Ecto neural progenitor cell (in vitro differentiated cells): Measurements from ENCODE around the gene PPIB.
"Not testable (repeated sequence)": the region's sequence is repeated elsewhere in the genome, so short reads cannot be mapped to it uniquely, and the experiment has no call there.

Experiments
- DNase-seq: peaks from one replicate; pipeline ENCODE4 v3.0.0-alpha.2; 2018; ENCODE audit warnings: low spot score

PPIB gene

GRCh38 chr15:64138331-64138941, 24.4 kb downstream of the PPIB start:
- DNase-seq: no peak

DNA sequence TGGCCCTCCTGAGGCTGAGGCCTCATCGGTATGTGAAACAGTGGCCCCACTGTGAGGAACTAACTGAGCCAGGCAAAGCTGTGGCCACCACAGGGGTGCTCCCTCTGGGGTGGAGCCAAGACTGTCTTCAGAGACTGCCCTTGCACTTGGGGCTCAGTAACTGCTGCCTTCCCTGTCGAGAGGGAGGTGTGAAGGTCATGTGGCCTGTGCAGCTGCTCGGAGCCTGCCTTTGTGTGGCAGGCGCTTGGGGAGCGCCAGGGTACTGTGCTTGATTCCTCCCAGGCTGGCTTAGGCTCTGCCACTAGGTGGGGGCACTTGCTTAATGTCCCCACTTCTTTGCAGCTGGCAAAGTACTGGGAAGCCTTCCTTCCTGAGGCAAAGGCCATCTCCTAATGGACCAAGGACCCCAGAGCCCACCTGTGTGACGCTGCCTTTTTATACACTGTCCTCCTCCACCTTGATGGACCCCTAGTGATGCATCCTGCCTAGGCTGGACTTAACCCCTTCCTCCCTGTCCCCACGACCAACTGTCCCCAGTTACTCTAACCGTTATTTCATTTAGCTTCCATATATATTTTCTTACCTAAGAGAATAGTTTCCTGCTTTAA, 25.5 kb downstream of the PPIB start:
- DNase-seq: no peak

DNA sequence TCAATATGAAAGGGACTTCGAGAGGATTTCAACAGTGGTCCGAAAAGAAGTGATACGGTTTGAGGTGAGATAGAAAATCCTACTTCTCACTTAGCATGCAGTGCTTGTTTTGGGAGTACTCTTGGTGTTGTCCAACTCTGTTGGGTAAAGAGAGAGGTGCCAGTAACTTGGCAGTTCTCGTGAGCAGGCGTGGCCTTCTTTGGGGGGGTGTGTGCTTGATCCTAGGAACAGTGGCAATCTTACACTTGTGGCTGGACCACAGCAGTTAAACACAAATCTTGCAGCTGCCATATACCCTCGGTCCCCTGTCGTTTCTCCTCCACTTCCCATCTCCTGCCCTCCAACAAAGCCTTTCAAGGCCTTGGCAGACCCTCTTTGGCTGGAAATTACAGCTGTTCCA, 26.5 kb downstream of the PPIB start:
- no peak for DNase-seq

DNA sequence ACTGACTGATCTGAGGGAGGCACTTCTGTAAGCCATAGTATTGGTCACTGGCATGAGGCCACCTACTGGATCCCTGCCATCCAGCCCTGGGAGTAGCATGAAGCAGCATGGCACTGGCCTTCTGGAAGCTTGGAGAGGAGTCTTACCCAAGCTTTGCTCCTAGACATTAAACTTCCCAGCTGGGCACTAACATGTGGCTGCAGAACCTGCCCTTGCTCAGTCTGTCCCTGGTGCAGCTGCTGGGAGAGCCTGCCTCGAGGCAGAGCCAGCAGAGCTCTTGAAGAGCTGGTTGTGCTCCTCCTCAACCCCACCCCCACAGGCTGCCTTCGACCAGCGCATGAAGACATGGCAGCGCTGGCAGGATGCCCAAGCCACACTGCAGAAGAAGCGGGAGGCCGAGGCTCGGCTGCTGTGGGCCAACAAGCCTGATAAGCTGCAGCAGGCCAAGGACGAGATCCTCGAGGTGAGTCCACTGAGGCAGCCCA, 28.4 kb downstream of the PPIB start:
- no peak for DNase-seq

GRCh38 chr15:64133623-64134344, 29.0 kb downstream of the PPIB start:
- DNase-seq: no peak

DNA sequence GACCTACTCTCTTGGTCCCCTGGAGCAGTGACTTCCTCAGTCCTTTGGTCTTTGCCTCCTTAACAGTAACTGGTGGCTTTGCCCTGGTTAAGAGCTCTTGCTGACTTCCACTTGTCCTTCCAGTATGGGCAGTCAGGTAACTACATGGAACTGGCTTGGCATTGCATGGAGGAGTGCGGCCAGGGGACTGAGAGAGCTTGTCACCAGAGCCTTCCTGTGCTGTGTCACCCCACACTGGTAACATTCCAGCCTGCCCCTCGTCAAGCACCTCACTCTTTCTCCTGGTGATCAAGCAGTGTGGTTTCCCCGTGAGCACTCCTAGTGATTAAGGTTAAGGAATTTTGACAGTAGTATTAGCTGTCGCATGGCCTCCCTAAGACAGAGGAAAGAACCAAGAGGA, 30.6 kb downstream of the PPIB start:
- DNase-seq: no peak

GRCh38 chr15:64131547-64131946, 31.3 kb downstream of the PPIB start:
- DNase-seq: no peak

- no peak for DNase-seq
Measured at GRCh38 chr15:64130159-64130558, 32.7 kb downstream of the PPIB start.

- no peak for DNase-seq
Measured at GRCh38 chr15:64127521-64128270, 35.1 kb downstream of the PPIB start.

DNA sequence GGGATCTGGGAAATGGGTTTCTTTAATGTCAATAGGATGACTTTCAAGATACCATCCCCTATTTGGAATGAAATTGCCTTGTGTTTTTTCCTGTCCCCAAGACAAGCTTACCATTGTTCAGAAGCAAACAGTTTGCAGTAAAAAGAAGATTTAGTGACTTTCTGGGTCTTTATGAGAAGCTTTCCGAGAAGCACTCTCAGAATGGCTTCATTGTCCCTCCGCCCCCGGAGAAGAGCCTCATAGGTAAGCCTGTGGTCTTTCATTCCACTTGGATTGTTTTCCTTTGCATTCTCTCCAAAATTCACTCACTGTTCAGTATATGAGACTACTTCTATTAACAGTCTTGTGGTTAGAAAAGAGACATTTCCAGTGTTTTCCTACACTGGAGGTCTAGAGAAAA, 36.8 kb downstream of the PPIB start:
- DNase-seq: no peak

GRCh38 chr15:64122936-64123351, 39.9 kb downstream of the PPIB start:
- DNase-seq: no peak

DNA sequence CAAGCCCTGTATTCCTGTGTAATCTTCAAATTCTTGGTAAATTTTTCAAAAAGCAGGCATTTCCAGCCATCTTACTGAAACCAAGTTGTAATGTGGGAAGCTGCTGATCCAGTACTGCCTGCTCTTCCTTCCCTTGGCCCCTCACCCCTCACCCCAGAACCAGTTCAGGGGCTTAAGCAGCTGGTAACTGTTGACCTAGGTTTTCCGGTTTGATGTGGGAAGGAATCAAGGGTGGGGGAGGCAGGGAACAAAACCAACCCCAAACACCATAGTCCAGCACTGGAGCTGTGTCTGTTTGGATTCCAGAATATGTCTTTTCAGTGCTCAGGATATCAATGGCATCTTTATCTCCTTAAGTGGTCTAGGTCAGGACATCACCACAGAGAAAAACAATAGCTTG, 40.4 kb downstream of the PPIB start:
- DNase-seq: no peak

DNA sequence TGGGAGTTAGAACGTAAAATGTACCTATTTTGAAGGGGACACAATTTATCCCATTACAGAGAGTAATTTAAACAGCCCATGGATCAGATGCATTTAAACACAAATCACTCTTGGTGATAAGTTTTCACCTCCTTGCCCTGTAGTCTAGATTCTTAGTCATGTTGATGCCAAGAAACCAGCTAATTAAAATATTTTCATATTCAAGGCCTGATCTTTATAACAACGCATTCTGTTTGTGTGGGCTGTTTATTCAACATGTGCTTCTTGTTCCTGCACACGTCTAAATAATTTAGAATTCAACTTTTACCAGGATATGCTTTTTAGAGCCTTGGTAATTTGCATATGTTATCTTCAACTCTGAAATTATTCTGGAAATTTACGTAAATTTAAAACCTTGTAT, 41.2 kb downstream of the PPIB start:
- no peak for DNase-seq

- not testable (repeated sequence) for DNase-seq
Measured at GRCh38 chr15:64120322-64120721, 42.5 kb downstream of the PPIB start.

GRCh38 chr15:64117759-64118487, 44.9 kb downstream of the PPIB start:
- DNase-seq: no peak

- DNase-seq: no peak
Measured at GRCh38 chr15:64112904-64113303, 49.9 kb downstream of the PPIB start.

GRCh38 chr15:64112073-64112772, 50.6 kb downstream of the PPIB start:
- no peak for DNase-seq

DNA sequence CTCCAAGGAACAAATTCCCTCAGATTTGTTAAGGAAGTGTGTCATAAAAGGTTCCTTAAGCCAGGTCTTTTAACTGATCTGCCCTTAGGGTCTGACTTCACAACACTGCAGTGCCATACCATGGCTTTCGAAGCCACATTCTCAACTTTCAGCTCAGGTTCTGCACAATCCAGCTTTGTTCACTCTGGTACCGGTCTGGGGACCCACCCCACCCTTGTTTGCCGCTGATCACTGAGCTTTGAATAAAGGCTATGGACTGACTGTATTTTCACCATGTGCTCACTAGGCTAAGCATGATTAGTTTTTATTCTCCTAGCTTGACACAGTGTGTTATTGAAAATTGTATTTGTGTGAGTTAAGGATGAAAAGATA, 51.2 kb downstream of the PPIB start:
- no peak for DNase-seq

- DNase-seq: no peak
Measured at GRCh38 chr15:64110950-64111678, 51.7 kb downstream of the PPIB start.

GRCh38 chr15:64110108-64110701, 52.6 kb downstream of the PPIB start:
- not testable (repeated sequence) for DNase-seq
